Prostate gland (tissue), 2 donors: ENCODE data around the gene TMEM237. TPM values are rescaled to one million over a fixed set of nuclear protein-coding genes. Genes with fewer than 3 reads are reported as not detected.

Source experiments
- DNase-seq: peaks from one replicate; pipeline ENCODE4 v3.0.0-alpha.2; 2019; ENCODE audit warnings: low spot score
- H3K27ac ChIP-seq, 2 donors: fragments of 200-600 bp; sonication (generic); 2 replicates each; pipeline ENCODE4 v1.5.1; 2017 to 2019
- H3K27me3 ChIP-seq: fragments of 200-600 bp; sonication (generic); replicated peaks from 2 replicates; pipeline ENCODE4 v1.5.1; 2019; ENCODE audit not compliant: insufficient read depth
- H3K36me3 ChIP-seq, 2 donors: fragments of 200-600 bp; sonication (generic); 1 replicate in 1 of 2; 2 replicates in 1 of 2; pipeline versions ENCODE4 v1.5.1 to v1.8.1; 2017 to 2019
- H3K4me1 ChIP-seq: fragments of 200-600 bp; sonication (generic); replicated peaks from 2 replicates; pipeline ENCODE4 v1.5.1; 2019
- H3K4me3 ChIP-seq, 2 donors: fragments of 200-600 bp; sonication (generic); 2 replicates each; pipeline ENCODE4 v1.5.1; 2017 to 2019
- H3K9me3 ChIP-seq: fragments of 200-600 bp; sonication (generic); 2 replicates; pipeline ENCODE4 v1.5.1; 2017
- POLR2A ChIP-seq: fragments of 450-650 bp; IDR thresholded peaks from one replicate; pipeline ENCODE4 v1.6.1; 2016; ENCODE audit warnings: antibody characterized with exemption, mild to moderate bottlenecking
- POLR2AphosphoS5 ChIP-seq: sonication (generic); formaldehyde crosslinking; IDR thresholded peaks from one replicate; pipeline ENCODE4 v1.6.1; 2017; ENCODE audit warnings: antibody characterized with exemption
- WGBS: methylation state at CpG from one replicate; pipeline ENCODE4 v1.1.5; 2018; 5-methylcytosine and 5-hydroxymethylcytosine counted together
- intact Hi-C: fragments of 100-400 bp; cut with DNase I; formaldehyde crosslinking; loops from one replicate; pipeline ENCODE4 v1.14.2; 2022
- total RNA-seq, 2 donors: library from RNA; depleted of rRNA; stranded (reverse); fragments of >200 nt; gene quantifications; one replicate each; pipeline ENCODE4 v1.1.0, GENCODE V29; 2016
- TF ChIP-seq, protein P1 (sequence below), 4 experiments: fragments of 200-600 bp in 2 of 4; fragments of 450-650 bp in 2 of 4; sonication (generic) in 2 of 4; IDR thresholded peaks; 1 replicate in 3 of 4; 2 replicates in 1 of 4; pipeline ENCODE4 v1.5.1; 2016 to 2019; ENCODE audit warnings: antibody characterized with exemption in 4 of 4, mild to moderate bottlenecking in 2 of 4, moderate library complexity in 2 of 4

TMEM237 gene
- total RNA-seq, 2 donors from 2014 or later, result 29.7 to 31.4 TPM

DNA sequence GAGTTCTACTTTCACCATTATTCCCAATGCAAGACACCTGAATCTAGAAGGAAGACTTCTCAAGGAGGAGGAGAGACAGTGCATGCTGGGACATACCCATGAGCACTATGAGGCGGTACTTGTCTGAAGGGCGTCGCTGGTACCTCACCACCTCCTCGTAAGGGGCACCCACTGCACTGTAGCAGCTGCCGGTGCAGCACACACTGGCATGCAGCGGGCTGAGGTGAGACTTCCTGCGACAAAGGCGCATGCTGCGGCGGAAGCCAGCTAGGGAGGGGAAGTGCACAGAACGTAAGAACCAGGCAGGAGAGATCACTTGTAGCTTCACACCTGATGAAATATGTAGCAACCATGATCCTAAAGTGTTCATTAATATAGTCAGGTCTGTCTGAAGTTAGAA, 12.8 kb upstream of the TMEM237 start:
- Histone ChIP-seq H3K36me3 (no peaks in the 10 kb centered on the region), H3K27ac (no peak overlapping the region), H3K4me3 (no peak overlapping the region), H3K4me1 (no peaks in the 10 kb centered on the region), H3K27me3 (no peaks in the 10 kb centered on the region), H3K9me3 (no peaks in the 10 kb centered on the region)
- no peak for DNase-seq
- TF ChIP-seq, protein P1, sequence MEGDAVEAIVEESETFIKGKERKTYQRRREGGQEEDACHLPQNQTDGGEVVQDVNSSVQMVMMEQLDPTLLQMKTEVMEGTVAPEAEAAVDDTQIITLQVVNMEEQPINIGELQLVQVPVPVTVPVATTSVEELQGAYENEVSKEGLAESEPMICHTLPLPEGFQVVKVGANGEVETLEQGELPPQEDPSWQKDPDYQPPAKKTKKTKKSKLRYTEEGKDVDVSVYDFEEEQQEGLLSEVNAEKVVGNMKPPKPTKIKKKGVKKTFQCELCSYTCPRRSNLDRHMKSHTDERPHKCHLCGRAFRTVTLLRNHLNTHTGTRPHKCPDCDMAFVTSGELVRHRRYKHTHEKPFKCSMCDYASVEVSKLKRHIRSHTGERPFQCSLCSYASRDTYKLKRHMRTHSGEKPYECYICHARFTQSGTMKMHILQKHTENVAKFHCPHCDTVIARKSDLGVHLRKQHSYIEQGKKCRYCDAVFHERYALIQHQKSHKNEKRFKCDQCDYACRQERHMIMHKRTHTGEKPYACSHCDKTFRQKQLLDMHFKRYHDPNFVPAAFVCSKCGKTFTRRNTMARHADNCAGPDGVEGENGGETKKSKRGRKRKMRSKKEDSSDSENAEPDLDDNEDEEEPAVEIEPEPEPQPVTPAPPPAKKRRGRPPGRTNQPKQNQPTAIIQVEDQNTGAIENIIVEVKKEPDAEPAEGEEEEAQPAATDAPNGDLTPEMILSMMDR (IDR thresholded peaks at IDR 0.05), result no peak
- TF ChIP-seq POLR2A (no peak), POLR2AphosphoS5 (no peak)
- WGBS, result 88% methylated on average over 11 of the region's 11 CpGs
- intact Hi-C loops, result no loop called here

DNA sequence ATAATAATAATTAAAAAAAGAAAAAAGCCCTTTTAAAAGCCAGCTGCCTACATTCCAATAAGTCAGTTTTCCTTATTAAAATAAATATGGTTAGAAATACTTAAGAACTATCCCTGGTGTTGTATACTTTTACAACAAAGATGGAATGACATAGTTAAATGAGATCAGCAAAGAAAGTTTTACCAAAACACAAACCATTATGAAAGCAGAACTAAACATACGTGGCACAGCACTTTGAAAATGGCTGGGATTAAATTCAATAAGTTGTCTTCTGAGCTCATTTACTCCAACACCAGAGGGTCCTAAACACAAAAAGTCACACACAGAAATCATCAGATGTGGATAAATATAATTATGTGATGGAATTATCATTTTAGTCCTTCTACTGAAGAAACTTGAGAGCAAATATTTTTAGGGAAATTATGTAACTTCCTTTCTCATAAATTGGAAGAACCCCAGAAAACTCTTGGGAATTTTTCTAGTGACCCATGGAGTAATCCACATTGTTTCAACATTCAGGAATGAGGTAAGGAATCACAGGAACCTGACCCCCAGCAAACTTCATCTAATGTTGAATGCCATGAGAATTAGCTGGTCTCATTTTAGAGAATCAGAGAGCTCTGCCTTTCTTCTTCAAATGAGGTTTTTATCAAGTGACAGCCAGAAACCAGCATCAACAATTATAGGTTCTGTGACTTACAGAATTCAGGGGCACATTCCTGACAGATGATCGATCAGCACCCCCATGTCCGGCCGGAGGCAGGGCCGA, 11.5 kb upstream of the TMEM237 start:
- Histone ChIP-seq H3K9me3 (no peaks in the 10 kb centered on the region), H3K36me3 (no peaks in the 10 kb centered on the region), H3K4me3 (no peak overlapping the region), H3K27me3 (no peaks in the 10 kb centered on the region), H3K4me1 (no peaks in the 10 kb centered on the region), H3K27ac (no peak overlapping the region)
- no peak for TF ChIP-seq POLR2AphosphoS5
- TF ChIP-seq POLR2A, result no peak
- TF ChIP-seq, protein P1 (IDR thresholded peaks at IDR 0.05), result no peak
- no peak for DNase-seq
- WGBS, result 87% methylated on average over 5 of the region's 5 CpGs
- intact Hi-C loops, result no loop called here

DNA sequence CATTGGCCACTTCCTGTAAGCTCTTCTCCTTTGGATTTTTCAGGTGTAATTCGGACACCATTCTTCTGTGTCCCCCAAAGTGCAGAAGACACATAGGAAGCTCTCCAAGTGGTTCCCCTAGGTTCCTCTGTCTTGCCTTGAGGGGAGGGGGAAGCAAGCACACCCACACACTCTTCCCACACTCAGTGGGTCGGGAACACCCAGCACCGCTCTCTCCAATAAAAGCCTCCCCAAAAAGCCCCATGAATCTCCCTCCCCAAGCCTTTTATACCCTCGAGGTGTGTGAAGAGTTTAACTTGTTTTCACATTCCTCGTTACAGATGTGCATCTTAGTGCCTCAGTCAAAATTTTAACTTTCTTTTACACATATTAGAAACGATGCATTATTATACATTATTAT, 9.9 kb upstream of the TMEM237 start:
- no peak for DNase-seq
- intact Hi-C loops, result no loop called here
- Histone ChIP-seq H3K27ac (no peak overlapping the region), H3K4me1 (no peaks in the 10 kb centered on the region), H3K27me3 (no peaks in the 10 kb centered on the region), H3K9me3 (no peaks in the 10 kb centered on the region), H3K36me3 (no peaks in the 10 kb centered on the region), H3K4me3 (no peak overlapping the region)
- WGBS, result 74% methylated on average over 6 of the region's 6 CpGs
- TF ChIP-seq, protein P1 (IDR thresholded peaks at IDR 0.05), result no peak
- no peak for TF ChIP-seq POLR2A
- no peak for TF ChIP-seq POLR2AphosphoS5

DNA sequence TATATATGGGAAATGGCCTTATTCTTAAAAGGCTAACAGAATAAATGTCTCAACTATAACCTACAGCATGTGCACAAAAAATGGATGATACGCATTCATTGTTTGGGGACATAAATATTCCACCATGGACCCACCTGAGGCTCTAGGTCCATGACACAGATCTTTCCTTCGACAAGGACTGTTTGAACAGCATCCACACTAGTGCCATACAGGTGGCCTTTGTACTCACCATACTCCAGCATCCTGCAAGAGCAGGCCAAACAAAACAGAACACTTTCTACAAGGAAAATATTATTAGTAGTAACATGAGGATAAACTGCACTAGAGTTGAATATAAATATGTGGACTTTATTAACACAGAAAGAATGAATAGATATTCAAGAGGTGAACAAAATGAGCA, 6.1 kb upstream of the TMEM237 start:
- H3K27me3 ChIP-seq, result no peaks in the 10 kb centered on the region
- 92% methylated on average over 2 of the region's 2 CpGs for WGBS
- intact Hi-C loops, result no loop called here
- TF ChIP-seq, protein P1 (IDR thresholded peaks at IDR 0.05), result no peak
- no peak for TF ChIP-seq POLR2AphosphoS5
- TF ChIP-seq POLR2A, result no peak
- H3K9me3 ChIP-seq, result no peaks in the 10 kb centered on the region
- no peaks in the 10 kb centered on the region for H3K4me1 ChIP-seq
- no peak for DNase-seq
- H3K4me3 ChIP-seq, result no peak overlapping the region
- H3K27ac ChIP-seq, result no peak overlapping the region
- no peaks in the 10 kb centered on the region for H3K36me3 ChIP-seq

DNA sequence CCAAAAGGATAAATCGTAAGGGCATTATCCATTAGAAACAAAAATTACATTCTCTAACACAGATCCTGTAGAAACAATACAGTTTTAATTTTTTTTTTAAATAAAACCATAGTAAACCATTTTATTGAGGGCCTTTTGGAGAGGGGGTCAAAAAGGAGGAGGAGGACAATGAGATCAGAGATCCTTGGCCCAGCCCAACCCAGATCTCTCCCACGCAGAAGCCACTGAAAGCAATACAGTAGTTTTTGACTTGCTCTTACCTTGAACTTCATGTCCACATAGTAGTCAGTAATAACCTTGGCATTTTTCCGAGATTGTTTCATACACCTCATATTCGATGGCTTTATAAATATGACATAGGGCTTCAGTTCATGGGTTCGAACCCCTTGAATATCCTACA, 4.1 kb upstream of the TMEM237 start:
- H3K36me3 ChIP-seq, result no peaks in the 10 kb centered on the region
- WGBS, result 93% methylated on average over 5 of the region's 5 CpGs
- DNase-seq, result no peak
- H3K4me1 ChIP-seq, result no peaks in the 10 kb centered on the region
- no peaks in the 10 kb centered on the region for H3K9me3 ChIP-seq
- no peak overlapping the region for H3K4me3 ChIP-seq
- TF ChIP-seq POLR2A (no peak), POLR2AphosphoS5 (no peak)
- TF ChIP-seq, protein P1 (IDR thresholded peaks at IDR 0.05), result no peak
- intact Hi-C loops, result no loop called here
- no peak overlapping the region for H3K27ac ChIP-seq
- H3K27me3 ChIP-seq, result no peaks in the 10 kb centered on the region
